NB4 (cell line): ENCODE results near the gene ADGRA3.

Experiments used
- CTCF ChIP-seq: IDR thresholded peaks from one replicate; pipeline ENCODE4 v1.5.1; 2012; ENCODE audit warnings: low read depth, low read length
- MYC ChIP-seq: IDR thresholded peaks from 2 replicates; pipeline ENCODE4 v1.6.1; 2011; ENCODE audit warnings: low read depth, low read length

DNA sequence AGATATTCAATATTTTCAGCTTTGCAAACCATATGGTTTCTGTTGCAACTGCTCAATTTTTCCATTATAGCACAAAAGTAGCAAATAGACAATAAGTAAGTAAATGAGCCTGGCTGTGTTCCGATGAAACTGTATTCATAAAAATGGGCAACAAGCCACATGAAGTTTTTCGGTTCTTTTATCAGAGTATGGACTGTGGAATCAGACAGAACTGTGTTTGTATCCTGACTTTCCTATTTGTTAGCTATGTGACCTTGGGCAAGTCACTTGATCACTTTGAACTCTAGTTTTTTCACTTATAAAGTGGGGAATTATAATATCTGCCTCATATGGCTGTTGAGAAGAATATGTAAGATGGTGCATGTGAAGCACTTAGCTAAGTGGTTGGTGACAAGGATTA lies 23.4 kb upstream of the ADGRA3 start:
- TF ChIP-seq CTCF (no peak), MYC (no peak)
